ENCODE data around the gene USP43.

DNA sequence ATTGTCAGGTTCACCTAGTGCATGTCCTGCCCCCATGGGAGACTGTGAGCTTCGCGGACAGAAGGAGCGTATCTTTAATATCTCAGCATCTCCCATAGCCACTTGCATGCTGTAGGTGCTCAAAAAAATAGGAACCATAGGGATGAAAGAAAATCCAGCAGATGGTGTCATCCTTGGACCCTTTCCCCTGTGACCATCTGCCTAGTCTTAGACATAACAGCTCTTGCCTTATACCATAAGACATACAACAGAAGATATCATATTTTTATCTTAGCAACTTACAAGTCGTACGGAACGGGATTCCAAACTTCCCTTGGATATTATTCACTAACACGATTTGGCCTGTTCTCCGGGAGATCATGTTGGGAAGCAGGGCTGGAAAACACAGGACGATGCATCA is 131.6 kb downstream of the USP43 start:
- TF ChIP-seq CTCF (IDR thresholded peaks at IDR 0.05; ENCODE audit: low read depth, low read length): no peak
- no peak for TF ChIP-seq EZH2phosphoT487 (IDR thresholded peaks at IDR 0.05; ENCODE audit: low read depth)

Measured in OCI-LY3 (cell line).